ENCODE measurements around the gene LAMTOR5.
"Not testable (repeated sequence)": the region's sequence is repeated elsewhere in the genome, so short reads cannot be mapped to it uniquely, and the experiment has no call there.

LAMTOR5 gene

GRCh38 chr1:110438893-110439292 is 31.4 kb upstream of the LAMTOR5 start:
- in situ Hi-C loops (cut with MboI; ENCODE audit: low pct_unique_long_range_greater_than_20kb, low sequenced_read_pairs, unreplicated experiment), result no loop called here
- TF ChIP-seq CTCF (IDR thresholded peaks at IDR 0.05; ENCODE audit: extremely low read depth, insufficient read depth, missing control alignments), result no peak
- DNase-seq (ENCODE audit: low spot score), result no peak

- in situ Hi-C loops (cut with MboI; ENCODE audit: low pct_unique_long_range_greater_than_20kb, low sequenced_read_pairs, unreplicated experiment); DNase-seq (ENCODE audit: low spot score): not testable (repeated sequence)
Observed at GRCh38 chr1:110437645-110438299, 30.3 kb upstream of the LAMTOR5 start.

- no peak for TF ChIP-seq CTCF (IDR thresholded peaks at IDR 0.05; ENCODE audit: extremely low read depth, insufficient read depth, missing control alignments)
- in situ Hi-C loops (cut with MboI; ENCODE audit: low pct_unique_long_range_greater_than_20kb, low sequenced_read_pairs, unreplicated experiment), result no loop called here
- no peak for DNase-seq (ENCODE audit: low spot score)
Observed at GRCh38 chr1:110436635-110437034, 29.1 kb upstream of the LAMTOR5 start.

GRCh38 chr1:110434946-110435345 is 27.5 kb upstream of the LAMTOR5 start:
- in situ Hi-C loops (cut with MboI; ENCODE audit: low pct_unique_long_range_greater_than_20kb, low sequenced_read_pairs, unreplicated experiment), result no loop called here

GRCh38 chr1:110433803-110434202 is 26.3 kb upstream of the LAMTOR5 start:
- in situ Hi-C loops (cut with MboI; ENCODE audit: low pct_unique_long_range_greater_than_20kb, low sequenced_read_pairs, unreplicated experiment), result no loop called here
- TF ChIP-seq CTCF (IDR thresholded peaks at IDR 0.05; ENCODE audit: extremely low read depth, insufficient read depth, missing control alignments), result no peak
- DNase-seq (ENCODE audit: low spot score), result no peak

More at GRCh38 chr1:110434946-110435345, 27.5 kb upstream of the LAMTOR5 start:
- DNase-seq (ENCODE audit: low spot score), result no peak
- no peak for TF ChIP-seq CTCF (IDR thresholded peaks at IDR 0.05; ENCODE audit: extremely low read depth, insufficient read depth, missing control alignments)

- no peak for DNase-seq (ENCODE audit: low spot score)
- TF ChIP-seq CTCF (IDR thresholded peaks at IDR 0.05; ENCODE audit: extremely low read depth, insufficient read depth, missing control alignments), result no peak
- in situ Hi-C loops (cut with MboI; ENCODE audit: low pct_unique_long_range_greater_than_20kb, low sequenced_read_pairs, unreplicated experiment), result no loop called here
Observed at GRCh38 chr1:110433213-110433612, 25.7 kb upstream of the LAMTOR5 start.

- in situ Hi-C loops (cut with MboI; ENCODE audit: low pct_unique_long_range_greater_than_20kb, low sequenced_read_pairs, unreplicated experiment), result no loop called here
- TF ChIP-seq CTCF (IDR thresholded peaks at IDR 0.05; ENCODE audit: extremely low read depth, insufficient read depth, missing control alignments), result no peak
- DNase-seq (ENCODE audit: low spot score), result no peak
Observed at GRCh38 chr1:110430901-110431300, 23.4 kb upstream of the LAMTOR5 start.

All from GM13977 (cell line).